SHP77 treated with DMSO at 0.1 percent for 48 hours (cell line): ENCODE measurements around the gene TMOD4.
A peak's percentile ranks its signal among the peaks of the same experiment; 100 is the strongest.

ENCODE experiments used
- DNase-seq: peaks from one replicate; lab custom pipeline; 2025; lab: John Stamatoyannopoulos, UW

TMOD4 gene

GRCh38 chr1:151175041-151175741, 590 bp downstream of the TMOD4 start:
- no peak for DNase-seq

- no peak for DNase-seq
These were observed 4.6 kb downstream of the TMOD4 start for GRCh38 chr1:151171190-151171589.

- DNase-seq, result no peak
These were observed 8.7 kb downstream of the TMOD4 start for GRCh38 chr1:151167116-151167515.

GRCh38 chr1:151166505-151166956, 9.2 kb downstream of the TMOD4 start:
- DNase-seq, result no peak

GRCh38 chr1:151165738-151166504, 9.9 kb downstream of the TMOD4 start, which contains the start of the genes LYSMD1 and SCNM1:
Gene LYSMD1 (minus strand): TSS chr1:151165902. CDS start chr1:151165258, 644 bp downstream.
Gene SCNM1 (plus strand): TSS chr1:151166144. CDS start chr1:151166153, 9 bp downstream.
- peak; percentile 99 for DNase-seq

- DNase-seq, result peak; percentile 31
These were observed 10.5 kb downstream of the TMOD4 start for GRCh38 chr1:151165281-151165737.

- no peak for DNase-seq
These were observed 11.0 kb downstream of the TMOD4 start for GRCh38 chr1:151164732-151165280.

GRCh38 chr1:151159373-151159772, 16.4 kb downstream of the TMOD4 start:
- no peak for DNase-seq

GRCh38 chr1:151158751-151159251, 17.0 kb downstream of the TMOD4 start:
- no peak for DNase-seq

- DNase-seq, result no peak
These were observed 17.5 kb downstream of the TMOD4 start for GRCh38 chr1:151158326-151158725.

GRCh38 chr1:151157067-151157531, 18.7 kb downstream of the TMOD4 start:
- DNase-seq, result no peak

GRCh38 chr1:151156515-151156819, 19.3 kb downstream of the TMOD4 start, which contains the start of gene TNFAIP8L2:
Gene TNFAIP8L2 (plus strand): TSS chr1:151156649. CDS start chr1:151158698, 2,049 bp downstream.
- no peak for DNase-seq

- DNase-seq, result no peak
These were observed 28.1 kb downstream of the TMOD4 start for GRCh38 chr1:151147665-151148064.

GRCh38 chr1:151147132-151147503, 28.7 kb downstream of the TMOD4 start:
- DNase-seq, result no peak

- DNase-seq, result peak; percentile 98
These were observed 29.2 kb downstream of the TMOD4 start, which contains the start of gene SEMA6C for GRCh38 chr1:151146412-151147131. Gene SEMA6C (minus strand): TSS chr1:151146631. CDS start chr1:151142621, 4,010 bp downstream.

GRCh38 chr1:151146072-151146411, 29.7 kb downstream of the TMOD4 start:
- DNase-seq, result no peak

- DNase-seq, result no peak
These were observed 30.3 kb downstream of the TMOD4 start for GRCh38 chr1:151145304-151146071.

GRCh38 chr1:151144474-151145303, 31.1 kb downstream of the TMOD4 start:
- DNase-seq, result no peak

GRCh38 chr1:151143986-151144385, 31.8 kb downstream of the TMOD4 start:
- DNase-seq, result no peak

GRCh38 chr1:151143057-151143435, 32.7 kb downstream of the TMOD4 start:
- DNase-seq, result no peak
